Activated CD4-positive, alpha-beta T cell treated with anti-CD3 and anti-CD28 coated beads for 1 hour (primary cell): ENCODE measurements around the gene CHCHD6.

Experiments used
- DNase-seq: peaks from one replicate; pipeline ENCODE4 v3.0.0-alpha.2; 2020

CHCHD6 gene

DNA sequence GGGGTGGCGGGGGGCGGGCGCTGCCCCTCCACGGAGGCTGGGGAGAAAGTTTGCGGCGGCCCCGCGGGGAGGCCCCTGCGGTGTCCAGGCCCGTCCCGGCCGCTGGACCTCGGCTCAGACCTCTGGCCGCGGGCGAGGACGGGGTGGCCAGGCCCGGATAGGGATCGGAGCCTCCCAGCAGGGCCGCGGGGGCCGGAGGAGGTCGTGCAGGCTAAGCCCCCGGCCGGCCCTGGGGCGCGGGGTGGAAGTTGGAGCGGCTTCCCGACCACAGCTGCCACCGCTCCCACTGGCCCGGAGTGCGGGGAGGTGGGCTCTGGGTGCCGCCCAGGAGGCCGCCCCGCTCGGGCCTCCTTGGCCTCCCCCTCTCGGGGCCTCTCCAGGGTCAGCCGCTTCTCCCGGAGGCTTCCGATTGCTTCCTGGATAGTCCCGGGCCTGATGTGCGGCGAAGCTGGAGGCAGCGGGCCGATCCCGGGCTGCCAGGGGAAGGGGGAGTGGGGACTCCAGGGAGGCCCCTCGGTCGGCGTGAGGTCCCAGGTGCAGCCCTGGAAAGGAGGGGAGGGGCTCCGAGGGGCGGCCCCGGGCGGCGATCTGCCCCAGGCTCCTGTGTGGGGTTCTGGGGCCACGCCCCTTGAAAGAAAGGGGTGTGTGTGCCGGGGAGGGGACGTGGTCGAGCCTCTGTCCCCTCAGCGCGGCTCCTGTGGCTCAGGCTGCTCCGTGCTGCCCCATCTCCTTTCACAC is 279.8 kb downstream of the CHCHD6 start:
- DNase-seq: no peak

DNA sequence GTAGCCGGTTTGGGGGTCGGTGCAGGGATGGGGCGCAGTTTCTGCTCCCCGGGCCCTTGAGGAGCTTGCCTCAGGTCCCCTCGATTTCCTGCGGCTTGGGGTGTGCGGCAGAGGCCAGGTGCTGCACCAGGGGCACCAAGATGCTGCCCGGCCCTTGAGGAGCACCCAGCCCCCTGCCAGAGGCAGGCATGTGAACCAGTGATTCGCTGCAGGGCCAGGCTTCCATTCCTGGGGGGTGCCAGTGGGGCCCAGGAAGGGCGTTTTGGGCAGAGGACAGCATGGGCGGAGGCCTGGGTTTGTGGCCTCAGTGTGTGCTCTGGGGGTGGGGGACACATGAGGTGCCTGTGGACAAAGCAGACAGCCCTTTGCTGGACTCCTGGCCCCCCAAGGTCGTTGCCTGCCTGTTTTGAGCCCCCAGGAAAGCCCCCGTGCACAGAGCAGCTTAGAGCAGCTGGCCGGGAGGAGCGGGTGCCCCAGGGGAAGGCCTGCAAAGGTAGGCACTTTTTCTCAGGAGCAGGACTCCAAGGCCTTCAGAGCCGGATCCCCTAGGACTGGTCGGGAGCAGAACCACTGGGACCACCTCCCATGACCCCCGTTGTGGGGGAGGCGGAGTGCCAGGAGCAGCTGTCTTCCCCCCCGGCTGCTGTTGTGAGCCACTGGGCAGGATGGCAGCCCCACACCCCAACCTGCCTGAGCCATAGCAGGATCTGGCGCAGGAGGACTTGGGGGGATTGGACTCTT is 280.5 kb downstream of the CHCHD6 start:
- DNase-seq: no peak

DNA sequence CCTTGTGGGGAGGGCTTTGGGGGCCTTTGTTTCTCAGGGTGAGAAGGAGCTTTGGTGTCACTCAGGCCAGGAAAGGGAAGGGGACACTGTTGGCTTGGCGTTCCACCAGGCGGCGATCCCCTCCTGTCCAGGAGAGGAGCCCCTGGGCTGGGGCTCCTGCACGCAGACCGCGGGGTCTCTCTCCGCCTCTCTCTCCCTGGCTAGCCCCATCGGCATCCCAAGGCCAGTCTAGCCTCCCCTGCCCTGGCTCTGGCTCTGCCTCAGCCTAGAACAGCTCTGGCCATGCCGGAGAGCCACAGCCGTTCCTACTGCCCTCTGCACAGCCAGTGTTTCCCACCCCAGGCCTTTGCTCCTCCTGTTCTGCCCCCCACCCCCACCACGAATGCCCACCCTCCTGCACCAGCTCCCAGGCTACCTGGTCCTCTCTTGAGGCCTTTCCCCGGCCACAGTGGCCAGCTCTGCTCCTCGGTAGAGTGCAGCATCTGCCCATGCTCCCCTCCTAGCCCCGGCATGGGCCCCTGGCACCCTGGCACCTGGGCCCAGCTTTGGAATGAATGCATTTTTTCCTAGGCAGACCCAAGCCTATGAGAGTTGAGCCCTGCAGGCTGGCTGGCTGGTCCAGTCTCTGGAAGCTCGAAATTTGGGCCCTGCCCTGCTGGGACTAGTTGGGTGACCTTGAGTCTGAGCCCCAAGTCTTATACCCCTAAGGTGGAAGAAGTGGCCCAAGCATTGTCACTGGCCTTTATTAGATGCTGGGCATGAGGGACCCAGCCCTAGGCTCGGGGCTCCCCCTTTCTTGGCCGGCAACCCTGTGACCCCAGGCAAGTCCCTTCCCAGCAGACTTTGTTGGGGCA is 281.3 kb downstream of the CHCHD6 start:
- DNase-seq: no peak

DNA sequence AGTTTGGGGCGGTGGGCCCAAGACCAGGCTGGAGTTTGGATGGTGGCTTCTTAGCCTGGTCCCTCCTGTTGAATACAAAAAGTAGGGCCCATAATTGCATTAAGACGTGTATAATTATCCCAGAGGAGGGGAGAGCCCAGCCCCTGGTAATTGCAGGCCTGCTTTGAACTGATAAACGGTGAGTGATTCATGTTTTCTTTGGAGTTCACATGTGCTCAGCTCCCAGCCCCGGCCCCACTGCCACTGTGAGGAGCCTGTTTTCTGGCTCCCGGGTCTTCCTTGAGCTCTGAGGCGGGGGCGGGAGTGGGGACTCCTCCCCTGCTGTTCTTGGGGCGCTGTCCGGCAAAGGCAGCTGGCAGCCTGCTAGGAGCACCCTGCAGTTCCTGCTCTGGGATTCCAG is 282.0 kb downstream of the CHCHD6 start:
- DNase-seq: no peak

DNA sequence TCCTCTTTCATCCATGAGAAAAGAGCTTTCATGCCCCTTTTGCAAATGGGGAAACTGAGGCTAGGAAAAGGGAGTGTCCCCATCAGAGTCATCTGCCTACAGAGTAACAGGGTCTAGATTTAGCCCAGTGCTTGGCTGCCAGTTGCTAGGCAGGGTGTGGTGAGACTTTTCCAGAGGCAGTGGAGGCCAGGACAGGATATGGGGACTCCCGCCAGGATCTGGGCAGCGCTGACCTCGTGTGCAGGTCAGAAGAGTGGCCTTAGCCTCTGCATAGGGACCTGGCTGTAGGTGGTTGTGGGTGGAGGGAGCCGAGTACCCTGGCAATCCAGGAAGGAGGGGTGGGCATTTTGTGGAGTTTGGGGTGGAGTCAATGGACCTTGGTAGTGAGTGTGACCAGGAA is 283.1 kb downstream of the CHCHD6 start:
- no peak for DNase-seq

DNA sequence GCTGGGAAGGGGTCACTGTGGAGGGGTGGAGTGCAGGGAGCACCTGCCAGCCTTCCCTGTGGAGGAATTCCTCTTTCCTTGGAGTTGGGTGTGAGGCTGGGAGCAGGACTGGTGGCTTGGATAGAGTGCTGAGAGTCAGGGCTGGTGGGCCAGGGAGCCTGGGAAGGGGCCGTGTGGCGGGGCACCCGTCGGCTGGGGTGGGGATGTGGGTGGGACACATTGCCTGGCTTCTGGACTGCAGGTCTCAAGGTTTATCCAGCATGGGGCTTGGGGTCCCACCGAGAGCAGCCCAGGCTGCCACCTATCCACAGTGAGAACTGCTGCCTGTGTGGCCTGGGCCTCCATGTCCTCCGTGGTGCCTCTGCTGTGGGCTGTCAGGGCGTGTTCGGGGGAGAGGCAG is 283.6 kb downstream of the CHCHD6 start:
- DNase-seq: no peak

DNA sequence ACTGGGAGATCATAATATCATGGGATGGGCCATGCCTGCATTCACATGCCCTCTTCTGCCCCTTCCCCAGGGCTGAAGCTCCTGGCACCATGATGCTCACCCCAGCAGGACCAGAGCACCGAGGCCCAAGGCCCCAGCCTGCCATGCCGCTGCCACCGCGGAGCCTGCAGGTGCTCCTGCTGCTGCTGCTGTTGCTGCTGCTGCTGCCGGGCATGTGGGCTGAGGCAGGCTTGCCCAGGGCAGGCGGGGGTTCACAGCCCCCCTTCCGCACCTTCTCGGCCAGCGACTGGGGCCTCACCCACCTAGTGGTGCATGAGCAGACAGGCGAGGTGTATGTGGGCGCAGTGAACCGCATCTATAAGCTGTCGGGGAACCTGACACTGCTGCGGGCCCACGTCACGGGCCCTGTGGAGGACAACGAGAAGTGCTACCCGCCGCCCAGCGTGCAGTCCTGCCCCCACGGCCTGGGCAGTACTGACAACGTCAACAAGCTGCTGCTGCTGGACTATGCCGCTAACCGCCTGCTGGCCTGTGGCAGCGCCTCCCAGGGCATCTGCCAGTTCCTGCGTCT is 284.5 kb downstream of the CHCHD6 start:
- DNase-seq: no peak

DNA sequence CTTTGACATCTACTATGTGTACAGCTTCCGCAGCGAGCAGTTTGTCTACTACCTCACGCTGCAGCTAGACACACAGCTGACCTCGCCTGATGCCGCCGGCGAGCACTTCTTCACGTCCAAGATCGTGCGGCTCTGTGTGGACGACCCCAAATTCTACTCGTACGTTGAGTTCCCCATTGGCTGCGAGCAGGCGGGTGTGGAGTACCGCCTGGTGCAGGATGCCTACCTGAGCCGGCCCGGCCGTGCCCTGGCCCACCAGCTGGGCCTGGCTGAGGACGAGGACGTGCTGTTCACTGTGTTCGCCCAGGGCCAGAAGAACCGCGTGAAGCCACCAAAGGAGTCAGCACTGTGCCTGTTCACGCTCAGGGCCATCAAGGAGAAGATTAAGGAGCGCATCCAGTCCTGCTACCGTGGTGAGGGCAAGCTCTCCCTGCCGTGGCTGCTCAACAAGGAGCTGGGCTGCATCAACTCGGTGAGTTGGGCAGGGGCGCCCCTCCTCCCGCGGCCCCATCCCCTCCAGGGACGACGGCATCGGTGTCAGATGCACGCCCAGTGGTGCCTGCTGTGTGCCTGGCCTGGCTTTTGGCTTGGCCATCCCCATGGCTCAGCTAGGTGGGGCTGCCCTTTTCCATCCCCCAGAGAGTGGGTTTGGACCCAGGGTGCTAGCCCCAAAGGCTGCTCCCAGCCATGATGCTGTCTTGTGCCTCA is 285.4 kb downstream of the CHCHD6 start:
- DNase-seq: no peak

DNA sequence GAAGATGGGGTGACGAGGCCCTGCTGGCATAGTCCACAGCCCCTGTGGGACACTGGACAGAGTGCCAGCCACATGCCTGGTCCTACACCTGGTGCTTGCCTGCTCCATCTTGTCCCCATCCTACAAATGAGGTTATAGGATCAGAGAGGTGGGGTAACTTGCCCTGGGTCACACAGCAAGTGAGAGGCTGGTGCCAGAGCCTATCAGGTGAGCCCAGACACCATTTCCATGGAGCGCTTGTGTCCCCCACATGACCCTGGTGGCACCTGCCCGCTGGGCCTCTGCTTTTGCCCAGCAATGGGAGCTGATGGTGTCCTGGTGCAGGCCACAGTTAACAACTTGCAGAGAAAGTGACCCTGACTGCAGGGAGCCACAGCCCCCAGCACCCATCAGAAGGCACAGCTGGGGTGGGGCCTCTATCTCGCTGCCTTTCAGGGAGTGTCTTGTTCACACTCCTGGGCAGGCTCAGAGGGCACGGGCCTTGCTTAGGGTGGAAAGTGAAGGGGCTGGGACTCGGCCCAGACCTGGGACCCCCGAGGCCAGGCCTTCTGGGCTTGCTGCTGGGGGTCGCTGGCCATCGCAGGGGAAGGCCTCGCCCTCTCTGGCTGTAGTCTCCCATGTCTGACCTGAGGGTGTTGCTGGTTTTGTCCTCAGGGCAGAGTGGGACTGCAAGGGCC is 286.1 kb downstream of the CHCHD6 start:
- DNase-seq: no peak

DNA sequence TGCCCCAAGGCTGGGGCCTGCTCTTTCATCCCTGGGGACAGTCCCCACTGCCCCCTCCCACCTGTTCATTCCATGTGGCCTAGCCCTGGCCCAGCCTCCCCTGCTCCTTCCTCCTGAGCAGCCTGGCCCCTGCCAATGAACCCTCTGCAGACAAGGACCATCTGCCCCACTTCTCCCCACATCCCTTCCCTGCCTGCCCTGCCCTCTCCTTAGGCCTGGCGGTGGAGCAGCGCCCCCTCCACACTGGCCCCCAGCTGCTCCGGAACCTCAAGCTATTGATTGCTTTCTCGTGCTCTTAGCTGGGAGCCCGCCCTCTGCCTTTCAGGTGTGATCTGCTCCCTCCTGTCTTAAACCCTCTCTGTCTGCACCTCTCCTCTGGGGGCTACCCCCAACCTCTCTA is 286.9 kb downstream of the CHCHD6 start:
- DNase-seq: no peak

DNA sequence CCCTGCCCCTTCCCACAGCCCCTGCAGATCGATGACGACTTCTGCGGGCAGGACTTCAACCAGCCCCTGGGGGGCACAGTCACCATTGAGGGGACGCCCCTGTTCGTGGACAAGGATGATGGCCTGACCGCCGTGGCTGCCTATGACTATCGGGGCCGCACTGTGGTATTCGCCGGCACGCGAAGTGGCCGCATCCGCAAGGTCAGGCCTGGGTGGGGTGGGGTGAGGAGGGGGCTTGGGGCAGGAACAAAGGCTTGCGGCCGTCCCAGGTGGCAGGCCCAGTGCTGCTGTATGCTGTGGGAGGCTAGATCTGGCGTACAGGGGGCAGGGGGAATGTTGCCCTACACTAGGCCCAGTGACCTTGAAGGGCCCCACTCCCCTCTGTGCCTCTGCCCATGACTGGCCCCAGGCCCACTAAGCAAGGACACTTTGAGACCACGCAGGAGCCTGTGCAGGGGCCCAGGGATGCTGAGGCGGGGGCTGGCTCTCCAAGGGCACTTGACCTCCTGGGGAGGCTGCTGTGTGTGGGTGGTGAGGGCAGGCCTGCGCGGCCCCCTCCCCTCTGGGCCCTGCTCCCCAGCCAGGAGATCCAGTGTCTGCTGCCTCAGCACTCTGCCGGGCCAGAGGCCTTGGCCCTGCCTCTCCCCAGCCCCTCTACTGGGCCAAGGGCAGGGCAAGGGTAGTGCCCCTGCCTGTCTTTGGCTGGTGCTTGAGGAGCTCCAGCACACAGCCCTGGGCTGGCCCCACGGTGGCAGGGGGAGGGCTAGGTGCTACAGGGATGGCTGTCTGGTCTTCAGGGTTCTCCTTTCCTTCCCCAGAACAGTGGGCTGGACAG is 287.5 kb downstream of the CHCHD6 start:
- DNase-seq: no peak

DNA sequence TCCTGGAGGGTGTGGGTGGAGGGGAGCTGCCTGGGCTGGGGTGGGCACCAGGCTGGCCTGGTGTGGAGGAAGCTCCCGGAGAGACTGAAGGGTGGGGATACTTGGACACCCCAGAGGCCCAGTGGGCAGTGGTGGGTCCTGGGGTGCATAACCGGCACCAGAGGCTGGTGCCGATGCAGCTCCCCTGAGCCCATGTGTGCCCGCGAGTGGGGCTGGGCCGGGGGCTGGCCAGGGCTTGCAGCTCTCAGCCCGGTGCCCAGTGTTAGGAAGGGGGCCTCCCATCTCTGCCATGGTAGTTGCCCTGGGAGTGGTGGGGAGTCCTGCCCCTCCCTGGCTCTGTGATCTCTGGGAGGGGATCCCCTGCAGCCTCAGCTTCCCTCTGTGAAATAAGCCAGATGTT is 288.2 kb downstream of the CHCHD6 start:
- no peak for DNase-seq

DNA sequence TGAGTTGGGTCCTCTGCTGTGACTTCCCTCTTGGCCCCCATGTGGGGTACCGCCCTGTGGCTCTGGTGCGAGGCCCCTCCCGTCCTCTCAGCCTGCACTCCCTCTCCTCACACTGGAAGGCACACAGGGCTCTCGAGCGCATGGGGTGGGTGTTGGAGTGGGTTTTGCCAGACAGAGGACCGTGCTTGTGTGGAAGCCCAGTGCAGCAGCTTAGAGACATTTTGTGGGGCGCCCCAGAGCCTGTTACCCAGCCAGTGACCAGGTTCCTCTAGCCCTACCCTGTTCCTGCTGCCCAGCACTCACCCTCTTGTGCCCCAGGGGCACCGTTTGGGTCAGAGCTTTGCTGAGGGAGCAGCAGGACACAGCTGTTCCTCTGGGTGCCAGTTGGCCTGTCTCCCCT is 288.7 kb downstream of the CHCHD6 start:
- DNase-seq: no peak

DNA sequence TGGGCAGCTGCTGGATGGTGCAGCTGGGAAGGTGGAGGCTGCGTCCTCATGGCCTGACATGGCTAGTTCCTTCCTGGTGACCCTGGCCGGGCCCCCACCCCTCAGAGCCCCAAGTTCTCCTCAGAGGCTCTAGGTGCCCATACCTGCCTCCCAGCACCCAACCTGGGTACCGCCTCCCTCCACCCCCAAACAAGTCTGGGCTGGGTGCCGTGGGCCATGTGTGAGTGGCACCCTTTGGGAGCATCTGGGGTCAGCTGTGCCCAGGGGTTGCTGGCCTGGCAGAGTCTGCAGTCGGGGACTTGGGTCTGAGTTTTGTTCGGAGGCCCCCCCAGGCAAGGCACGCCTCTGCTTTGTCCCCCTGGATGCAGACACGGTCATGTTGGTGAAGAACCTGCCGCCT is 289.4 kb downstream of the CHCHD6 start:
- no peak for DNase-seq

DNA sequence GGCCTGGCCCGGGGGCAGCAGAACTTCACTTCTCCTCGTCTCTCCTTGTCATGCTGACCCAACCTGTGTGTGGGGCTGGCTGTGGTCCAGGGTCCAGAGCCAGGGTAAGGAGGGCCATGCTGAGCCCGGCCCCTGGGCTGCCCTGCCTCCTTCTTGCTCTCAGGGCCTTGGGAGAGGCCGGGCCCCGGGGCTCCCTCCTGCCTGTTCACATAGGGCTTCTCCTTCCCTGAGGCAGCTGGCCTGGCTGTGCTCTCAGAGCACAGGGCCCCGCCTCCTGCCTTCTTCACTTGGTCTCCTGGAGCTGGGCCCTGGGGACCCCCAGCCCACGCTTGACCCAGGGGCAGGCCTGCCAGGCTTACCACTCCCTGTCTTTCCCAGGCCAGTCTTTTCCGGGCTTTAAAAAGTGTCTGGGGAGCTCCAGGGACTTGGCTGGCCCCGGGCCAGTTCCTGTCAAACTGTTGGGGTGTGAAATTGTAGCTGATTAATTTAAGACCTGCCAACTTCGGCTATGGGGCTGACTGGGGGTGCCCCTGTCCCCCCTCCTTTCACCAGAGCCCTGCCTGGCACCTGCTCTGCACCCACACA is 290.7 kb downstream of the CHCHD6 start:
- no peak for DNase-seq

DNA sequence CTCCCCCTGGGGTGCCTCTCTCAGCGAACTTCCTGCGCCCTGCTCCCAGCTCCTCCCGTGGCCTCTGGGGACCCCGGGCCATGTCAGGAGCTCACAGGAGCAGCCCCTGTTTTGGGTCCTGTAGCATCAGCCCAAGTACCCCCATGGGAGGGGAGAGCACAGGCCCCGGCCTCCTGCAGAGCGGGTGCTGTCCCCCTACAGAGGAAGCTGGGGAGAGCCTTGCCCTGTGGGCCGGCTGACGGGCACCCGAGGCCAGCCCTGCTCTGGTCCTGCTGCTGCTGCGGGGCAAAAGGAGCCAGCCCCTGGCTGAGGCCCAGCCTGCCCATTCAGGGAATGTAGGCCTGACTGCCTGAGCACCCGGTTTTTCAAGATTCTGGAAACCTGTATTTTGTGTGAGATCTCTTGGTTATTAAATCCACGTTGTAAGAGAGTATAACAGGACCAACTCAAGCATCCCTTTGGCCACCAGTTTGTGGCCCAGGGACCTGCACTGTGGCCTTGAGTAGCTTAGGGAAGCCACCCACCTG is 291.3 kb downstream of the CHCHD6 start:
- DNase-seq: no peak

DNA sequence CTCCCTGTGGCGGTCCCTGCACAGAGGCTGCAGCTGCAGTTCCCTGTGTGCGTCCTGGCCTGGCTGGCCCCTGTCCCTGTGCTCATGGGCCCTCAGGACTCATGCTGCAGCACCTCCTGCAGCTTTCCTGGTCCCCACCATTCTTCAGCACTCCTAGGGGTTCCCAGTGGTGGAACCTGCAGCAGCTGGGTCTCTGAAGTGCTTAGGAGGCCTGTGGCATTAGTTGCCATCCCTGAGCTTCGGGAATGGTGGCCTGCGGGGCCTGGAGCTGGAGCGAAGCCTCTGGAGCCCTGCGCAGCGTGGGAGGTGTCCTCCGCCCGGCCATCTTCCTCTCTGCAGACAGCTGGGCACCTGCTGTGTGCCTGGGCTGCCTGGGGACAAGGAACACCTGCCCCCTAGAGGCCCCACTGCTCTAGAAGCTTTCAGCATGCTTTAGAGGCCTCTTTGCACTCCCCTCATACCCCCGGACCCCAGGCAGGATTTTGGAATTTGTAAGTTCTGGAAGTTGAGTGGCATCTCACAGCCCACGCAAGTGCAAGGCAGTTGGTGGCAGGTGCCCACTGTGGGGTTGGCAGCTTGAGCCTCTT is 292.0 kb downstream of the CHCHD6 start:
- no peak for DNase-seq

DNA sequence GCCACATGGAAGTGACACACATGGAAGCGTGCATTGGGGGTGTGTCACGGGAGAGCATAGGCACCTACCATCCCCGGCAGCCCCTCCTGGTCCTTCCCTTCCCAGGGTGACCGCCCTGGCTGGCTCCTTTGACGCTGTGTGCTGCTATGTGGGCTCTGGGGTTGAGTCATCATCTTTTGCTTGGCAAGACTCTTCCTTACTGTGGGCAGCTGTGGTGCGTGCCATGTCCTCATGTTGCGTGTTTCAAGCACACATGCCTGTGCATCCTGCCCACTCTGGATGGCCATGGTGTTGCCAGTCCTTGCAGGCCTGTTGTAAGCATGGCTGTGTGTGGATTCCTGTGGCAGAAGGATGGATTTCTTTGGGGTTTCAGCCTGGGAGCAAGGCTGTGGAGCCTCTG is 292.9 kb downstream of the CHCHD6 start:
- DNase-seq: no peak

DNA sequence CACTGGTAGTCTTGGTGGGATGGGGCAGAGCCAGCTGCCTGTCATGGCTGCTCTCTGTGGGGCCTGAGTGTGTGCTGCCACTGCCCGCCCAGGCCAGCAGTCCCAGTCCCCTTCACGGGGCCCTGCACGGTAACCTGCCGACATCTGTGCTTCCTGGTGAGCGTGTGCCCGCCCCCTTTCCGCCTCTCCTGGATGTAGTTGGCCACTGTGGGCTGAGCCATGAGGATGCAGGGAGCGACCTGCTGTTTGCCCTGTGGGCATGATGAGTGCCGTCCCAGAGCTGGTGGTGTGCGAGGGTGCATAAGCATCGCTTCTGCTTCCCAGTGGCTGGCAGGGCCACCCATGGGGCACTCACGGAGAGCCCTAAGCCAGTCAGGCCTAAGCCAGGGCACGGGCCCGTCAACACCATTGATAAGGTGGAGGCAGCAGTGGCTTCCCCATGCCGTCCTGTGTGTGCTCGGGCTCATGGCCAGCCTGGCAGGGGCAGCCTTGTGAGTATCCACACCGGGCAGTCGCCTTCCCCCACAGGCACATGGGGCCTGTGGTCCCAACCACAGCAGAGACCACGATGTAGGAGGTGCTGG is 293.5 kb downstream of the CHCHD6 start:
- no peak for DNase-seq

DNA sequence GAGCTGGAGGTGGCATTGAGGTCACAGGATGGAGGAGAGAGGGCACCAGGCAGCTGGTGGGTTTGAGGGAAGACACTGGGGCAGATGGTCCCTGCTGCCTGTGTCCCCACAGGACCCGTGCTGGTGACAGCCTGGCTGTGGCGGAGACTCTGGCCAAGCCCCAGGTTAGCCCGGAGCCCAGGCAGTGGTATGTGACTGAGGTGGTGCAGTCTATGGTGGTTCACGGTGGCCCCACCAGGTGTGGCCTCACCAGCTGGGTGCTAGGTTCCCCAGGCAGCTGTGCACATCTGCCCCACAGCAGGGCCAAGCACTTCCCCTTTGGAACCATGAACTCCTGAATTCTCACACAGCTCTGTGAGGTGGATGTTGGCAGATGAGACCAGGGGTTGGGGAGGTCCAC is 294.3 kb downstream of the CHCHD6 start:
- no peak for DNase-seq
